CD4-positive, CD25-positive, alpha-beta regulatory T cell (primary cell): ENCODE measurements around the gene NFYB. TPM values are rescaled to one million over a fixed set of nuclear protein-coding genes. Genes with fewer than 3 reads are reported as not detected.

Experiments used
- polyA plus RNA-seq, 4 donors: library from polyadenylated mRNA; unstranded; fragments of 300-500 nt; fragmentation: Illumina TruSeq; gene quantifications; one replicate each; pipeline ENCODE4 v1.2.3, GENCODE V29; 2021
- total RNA-seq: library from RNA; stranded (reverse); gene quantifications from one replicate; pipeline ENCODE4 v1.2.3, GENCODE V29; 2022

NFYB gene
- total and polyA plus RNA-seq, 5 donors from 2014 or later = 15.4 to 48.0 (median 42.5) TPM

Other genes with a start within 250 kb of the NFYB start
- gene HSP90B1, start 207.8 kb downstream of the NFYB start, total RNA-seq = 254 TPM
- 100 to 1,000 TPM; 119 to 158 (median 141) TPM for gene HSP90B1, start 207.8 kb downstream of the NFYB start, polyA plus RNA-seq
- 26.7 TPM for gene TDG, start 172.3 kb downstream of the NFYB start, total RNA-seq
- 10 to 100 TPM; 18.6 to 23.0 (median 21.3) TPM for gene TDG, start 172.3 kb downstream of the NFYB start, polyA plus RNA-seq
- gene GLT8D2, start 88.0 kb downstream of the NFYB start, total RNA-seq = not detected
- gene GLT8D2, start 88.0 kb downstream of the NFYB start, polyA plus RNA-seq = not detected
- 14.9 TPM for gene HCFC2, start 73.7 kb downstream of the NFYB start, total RNA-seq
- 1 to 10 TPM; 5.1 to 9.3 (median 7.5) TPM for gene HCFC2, start 73.7 kb downstream of the NFYB start, polyA plus RNA-seq
- 47.7 TPM for gene TXNRD1, start 77.6 kb upstream of the NFYB start, total RNA-seq
- 10 to 100 TPM; 26.5 to 43.4 (median 31.4) TPM for gene TXNRD1, start 77.6 kb upstream of the NFYB start, polyA plus RNA-seq
- 14.8 TPM for gene EID3, start 165.5 kb upstream of the NFYB start, total RNA-seq
- 10 to 100 TPM; 10.8 to 15.6 (median 13.0) TPM for gene EID3, start 165.5 kb upstream of the NFYB start, polyA plus RNA-seq